T-helper 17 cell (primary cell): ENCODE measurements around the gene EIF3L. TPM values are rescaled to one million over a fixed set of nuclear protein-coding genes. Genes with fewer than 3 reads are reported as not detected.
A peak's percentile ranks its signal among the peaks of the same experiment; 100 is the strongest.

ENCODE experiments used
- ATAC-seq: fragments of 150-1000 bp; cut with Tn5 transposase; 2 replicates; pipeline ENCODE4 v1.10.0; 2021; ENCODE audit warnings: mild to moderate bottlenecking, moderate library complexity
- DNase-seq, 3 donors: peaks; one replicate each; pipeline versions ENCODE4 v3.0.0 to v3.0.0-alpha.2; 2020 to 2021
- H3K9me3 ChIP-seq: one replicate; pipeline ENCODE4 v1.7.0; 2013; ENCODE audit warnings: low read length, mild to moderate bottlenecking; ENCODE audit not compliant: control insufficient read depth, poor library complexity, severe bottlenecking
- H3K27ac Mint-ChIP-seq: one replicate; pipeline ENCODE4 v1.8.0; 2022; ENCODE audit warnings: mild to moderate bottlenecking, moderate library complexity, mixed read lengths
- H3K27me3 Mint-ChIP-seq: one replicate; pipeline ENCODE4 v1.8.0; 2022; ENCODE audit warnings: mixed read lengths
- H3K36me3 Mint-ChIP-seq: one replicate; pipeline ENCODE4 v1.8.0; 2022; ENCODE audit warnings: low read depth, mixed read lengths
- H3K4me1 Mint-ChIP-seq: one replicate; pipeline ENCODE4 v1.8.0; 2022; ENCODE audit warnings: mild to moderate bottlenecking, mixed read lengths
- H3K4me3 Mint-ChIP-seq: one replicate; pipeline ENCODE4 v1.8.0; 2022; ENCODE audit warnings: mild to moderate bottlenecking, moderate library complexity, mixed read lengths
- total RNA-seq, 4 donors: library from RNA in 2 of 4; stranded (reverse) in 2 of 4; gene quantifications; one replicate each; pipeline ENCODE4 v1.2.3 and lab custom pipeline; 2022 to 2026

Gene EIF3L
- total RNA-seq, 2 donors from 2014 or later: 517 to 546 TPM

DNA sequence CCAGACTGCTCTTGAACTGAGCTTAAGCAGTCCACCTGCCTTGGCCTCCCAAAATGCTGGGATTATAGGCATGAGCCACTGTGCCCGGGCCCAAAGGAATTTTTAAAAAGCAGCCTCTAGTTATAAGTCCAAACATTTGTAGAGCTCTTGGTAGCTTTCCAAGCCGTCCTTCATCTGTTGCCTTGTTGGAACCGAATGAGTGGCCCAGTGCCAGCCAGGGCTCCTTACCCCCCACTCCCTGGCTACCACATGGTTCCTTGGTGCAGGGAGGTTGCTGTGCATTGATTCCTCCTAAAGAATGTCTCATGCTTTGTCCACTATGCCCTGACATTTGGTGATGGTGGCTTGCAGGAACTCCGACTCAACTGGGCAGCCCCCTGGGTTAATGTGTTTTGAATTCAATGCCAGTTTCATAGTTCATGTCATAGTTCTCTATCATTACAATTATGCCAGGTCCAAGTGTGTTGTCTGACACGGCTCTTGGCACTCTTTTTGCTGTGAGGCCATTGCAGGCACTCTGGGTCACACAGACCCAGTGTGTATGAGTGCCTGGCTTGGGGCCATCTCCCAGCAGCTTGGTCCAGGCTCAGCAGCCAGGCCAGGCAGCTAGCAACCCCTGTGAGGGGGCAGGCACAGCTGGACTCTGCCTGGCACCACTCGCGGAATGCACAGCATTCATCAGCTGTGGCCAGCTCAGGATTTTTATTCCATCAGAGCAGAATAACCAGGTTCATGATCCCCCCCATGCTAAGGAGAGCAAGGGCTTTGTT lies 43.5 kb downstream of the EIF3L start:
- H3K9me3 ChIP-seq: no peaks in the 10 kb centered on the region
- no peaks in the 10 kb centered on the region for H3K27me3 Mint-ChIP-seq
- H3K27ac Mint-ChIP-seq: peak overlapping the region; percentile 83
- peaks cover 9% of the 10 kb centered on the region for H3K36me3 Mint-ChIP-seq
- ATAC-seq (no peak), DNase-seq (no peak)
- H3K4me1 Mint-ChIP-seq: peaks cover 14% of the 10 kb centered on the region
- H3K4me3 Mint-ChIP-seq: no peak overlapping the region

DNA sequence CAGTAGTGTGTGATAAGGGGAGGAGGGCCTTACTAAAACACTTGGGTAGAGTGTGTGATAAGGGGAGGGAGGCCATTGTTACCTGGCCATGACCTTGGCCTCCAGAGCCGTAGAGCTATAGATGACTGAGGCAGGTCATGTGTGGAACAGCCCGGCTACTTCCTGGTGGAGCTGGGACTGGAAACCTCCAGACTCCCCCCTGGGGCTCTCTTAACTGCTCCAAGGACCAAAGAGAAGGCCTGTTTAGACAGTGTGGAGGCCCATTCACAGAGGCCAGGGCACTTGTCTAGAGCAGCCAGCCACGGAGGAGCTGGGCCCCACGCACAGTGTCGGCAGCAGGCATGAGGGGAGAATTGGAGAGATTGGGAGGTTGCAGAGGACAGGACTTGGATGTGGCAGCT lies 44.4 kb downstream of the EIF3L start:
- no peaks in the 10 kb centered on the region for H3K9me3 ChIP-seq
- ATAC-seq (no peak), DNase-seq (no peak)
- peaks cover 14% of the 10 kb centered on the region for H3K4me1 Mint-ChIP-seq
- no peak overlapping the region for H3K27ac Mint-ChIP-seq
- H3K27me3 Mint-ChIP-seq: no peaks in the 10 kb centered on the region
- H3K36me3 Mint-ChIP-seq: peaks cover 6% of the 10 kb centered on the region
- no peak overlapping the region for H3K4me3 Mint-ChIP-seq

DNA sequence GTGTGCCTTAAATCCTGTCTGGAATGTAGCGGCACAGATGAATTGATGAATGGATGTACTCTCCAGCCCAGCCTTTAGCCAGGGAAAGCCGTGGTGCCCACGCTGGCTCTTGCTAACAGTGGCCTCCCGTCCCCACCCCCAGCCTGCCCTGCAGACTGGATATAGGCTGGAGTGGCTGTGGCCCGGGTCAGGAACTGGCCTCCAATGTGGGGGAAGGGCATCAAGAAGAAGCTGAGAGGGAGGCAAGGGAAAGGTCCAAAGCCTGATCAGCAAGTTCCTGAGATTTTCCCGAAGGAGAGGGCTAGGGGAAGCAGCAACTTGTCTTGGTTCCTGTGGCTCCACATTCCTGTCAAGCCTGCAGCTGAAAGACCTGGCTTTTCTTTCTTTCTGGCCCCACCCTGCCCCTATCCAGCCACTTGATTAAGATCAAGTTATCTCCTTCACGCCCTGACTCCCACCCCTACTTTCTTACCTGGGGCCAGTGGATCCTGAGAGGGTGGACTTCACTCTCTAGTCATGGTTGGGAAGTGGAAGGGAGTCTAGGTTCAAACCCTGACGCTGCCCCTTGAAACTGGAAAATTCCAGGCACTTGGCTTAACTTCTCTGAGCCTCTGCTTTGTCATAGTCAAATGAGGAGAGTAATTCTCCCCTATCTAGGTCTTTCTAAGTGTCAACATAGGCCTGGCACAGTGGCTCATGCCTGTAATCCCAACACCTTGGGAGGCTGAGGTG lies 45.9 kb downstream of the EIF3L start:
- Mint-ChIP-seq H3K4me1 (peaks cover 14% of the 10 kb centered on the region), H3K27ac (peak overlapping the region; percentile 90), H3K27me3 (no peaks in the 10 kb centered on the region), H3K4me3 (no peak overlapping the region), H3K36me3 (peaks cover 6% of the 10 kb centered on the region)
- no peak for ATAC-seq
- no peaks in the 10 kb centered on the region for H3K9me3 ChIP-seq
- no peak for DNase-seq

DNA sequence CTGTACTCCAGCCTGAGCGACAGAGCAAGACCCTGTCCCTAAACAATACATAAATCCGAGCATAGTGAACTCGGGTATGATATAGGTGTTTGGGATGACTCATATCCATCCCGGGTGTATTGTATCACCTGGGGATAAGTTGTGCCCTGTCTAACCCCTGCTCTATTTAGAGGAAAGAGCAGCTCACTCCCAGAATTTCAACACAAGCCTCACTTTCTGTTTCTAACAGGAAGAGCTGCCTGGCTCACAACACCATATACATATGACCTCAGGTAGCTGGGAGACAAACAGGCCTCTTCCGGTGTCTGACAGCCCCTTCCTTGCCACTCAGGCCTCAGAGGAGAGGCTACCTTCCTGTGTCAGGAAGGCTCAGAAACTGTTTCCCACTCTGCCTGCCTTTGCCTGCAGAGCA lies 47.0 kb downstream of the EIF3L start:
- H3K9me3 ChIP-seq: no peaks in the 10 kb centered on the region
- peaks cover 14% of the 10 kb centered on the region for H3K4me1 Mint-ChIP-seq
- H3K36me3 Mint-ChIP-seq: peaks cover 6% of the 10 kb centered on the region
- no peaks in the 10 kb centered on the region for H3K27me3 Mint-ChIP-seq
- DNase-seq (no peak), ATAC-seq (peak; percentile 92)
- H3K4me3 Mint-ChIP-seq: peak overlapping the region; percentile 58
- H3K27ac Mint-ChIP-seq: peak overlapping the region; percentile 90

DNA sequence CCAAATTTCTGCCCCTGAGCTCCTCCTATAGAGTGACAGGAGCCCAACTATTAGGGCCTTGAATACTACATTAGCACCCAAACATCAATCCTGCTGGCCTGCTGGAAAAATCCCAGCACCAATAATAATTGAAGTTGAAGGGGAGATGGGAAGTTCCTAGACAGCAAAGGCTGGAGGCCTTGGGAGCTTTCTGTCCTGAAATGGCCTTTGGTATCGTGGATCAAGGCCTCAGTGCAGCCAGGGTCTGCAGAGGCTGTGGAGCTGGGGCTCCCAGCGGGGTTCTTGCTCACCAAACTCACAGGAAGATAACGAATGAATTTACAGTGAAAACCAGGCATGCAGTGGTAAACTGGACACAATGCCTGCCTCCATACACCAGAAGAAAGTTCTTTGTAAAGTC lies 47.7 kb downstream of the EIF3L start:
- peaks cover 12% of the 10 kb centered on the region for H3K4me1 Mint-ChIP-seq
- DNase-seq: no peak
- no peaks in the 10 kb centered on the region for H3K27me3 Mint-ChIP-seq
- ATAC-seq: no peak
- H3K9me3 ChIP-seq: no peaks in the 10 kb centered on the region
- H3K27ac Mint-ChIP-seq: peak overlapping the region; percentile 90
- no peak overlapping the region for H3K4me3 Mint-ChIP-seq
- H3K36me3 Mint-ChIP-seq: no peaks in the 10 kb centered on the region

DNA sequence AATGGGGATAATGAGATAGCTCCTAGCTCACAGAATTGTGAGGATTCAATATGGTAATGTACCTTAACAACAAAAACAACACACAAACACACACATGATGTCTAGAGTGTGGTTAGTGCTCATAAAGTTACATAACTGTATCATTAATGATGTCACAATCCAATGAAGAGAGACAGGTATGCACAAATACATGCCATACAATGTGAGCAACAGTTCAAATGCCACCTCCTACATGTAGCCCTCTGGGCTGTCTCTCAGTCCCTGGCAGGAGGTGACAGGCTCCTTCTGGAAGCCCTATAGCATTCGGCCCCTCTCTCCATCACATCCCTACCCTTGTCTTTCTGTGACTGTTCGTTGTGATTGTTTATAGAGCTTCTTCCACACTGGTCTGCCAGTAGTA lies 48.6 kb downstream of the EIF3L start:
- Mint-ChIP-seq H3K4me3 (no peak overlapping the region), H3K27ac (peak overlapping the region; percentile 9), H3K27me3 (no peaks in the 10 kb centered on the region), H3K4me1 (peaks cover 11% of the 10 kb centered on the region), H3K36me3 (no peaks in the 10 kb centered on the region)
- no peaks in the 10 kb centered on the region for H3K9me3 ChIP-seq
- DNase-seq: no peak
- no peak for ATAC-seq

DNA sequence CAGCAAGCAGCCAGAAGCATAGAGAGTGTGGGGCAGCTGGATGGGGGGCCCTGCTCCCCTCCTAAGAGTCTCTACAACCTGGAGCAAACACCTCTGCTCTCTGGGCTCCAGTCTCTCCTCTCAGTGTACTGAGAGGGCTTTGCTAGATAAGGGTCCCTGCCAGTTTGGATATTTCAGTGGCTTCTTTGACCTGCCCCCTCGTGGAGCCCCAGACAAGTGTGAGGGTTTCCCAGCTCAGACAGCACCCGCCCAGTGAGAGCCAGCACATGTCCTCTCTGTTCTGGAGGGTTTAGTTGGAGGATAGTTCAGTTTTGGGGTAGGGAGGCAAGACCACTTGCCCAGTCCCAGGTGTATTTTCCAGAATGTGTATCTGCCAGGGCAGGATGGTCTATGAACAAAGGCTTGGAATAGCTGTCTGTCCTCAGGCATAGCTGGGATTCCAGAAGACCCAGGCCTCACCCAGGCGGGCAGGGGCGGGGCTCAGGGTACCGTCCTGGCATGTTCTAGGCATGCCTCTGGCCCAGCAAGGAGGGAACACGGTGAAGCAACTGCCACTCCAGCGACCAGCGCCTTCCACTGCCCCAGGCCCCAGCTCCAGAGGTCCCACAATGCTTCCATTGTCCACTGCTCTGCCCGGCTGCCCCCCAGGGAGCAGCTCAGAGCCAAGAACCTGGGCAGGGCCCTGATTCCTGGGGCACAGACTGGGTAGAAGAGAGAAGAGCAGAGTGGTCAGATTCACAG lies 49.4 kb downstream of the EIF3L start:
- no peak for ATAC-seq
- Mint-ChIP-seq H3K27me3 (no peaks in the 10 kb centered on the region), H3K4me3 (no peak overlapping the region)

DNA sequence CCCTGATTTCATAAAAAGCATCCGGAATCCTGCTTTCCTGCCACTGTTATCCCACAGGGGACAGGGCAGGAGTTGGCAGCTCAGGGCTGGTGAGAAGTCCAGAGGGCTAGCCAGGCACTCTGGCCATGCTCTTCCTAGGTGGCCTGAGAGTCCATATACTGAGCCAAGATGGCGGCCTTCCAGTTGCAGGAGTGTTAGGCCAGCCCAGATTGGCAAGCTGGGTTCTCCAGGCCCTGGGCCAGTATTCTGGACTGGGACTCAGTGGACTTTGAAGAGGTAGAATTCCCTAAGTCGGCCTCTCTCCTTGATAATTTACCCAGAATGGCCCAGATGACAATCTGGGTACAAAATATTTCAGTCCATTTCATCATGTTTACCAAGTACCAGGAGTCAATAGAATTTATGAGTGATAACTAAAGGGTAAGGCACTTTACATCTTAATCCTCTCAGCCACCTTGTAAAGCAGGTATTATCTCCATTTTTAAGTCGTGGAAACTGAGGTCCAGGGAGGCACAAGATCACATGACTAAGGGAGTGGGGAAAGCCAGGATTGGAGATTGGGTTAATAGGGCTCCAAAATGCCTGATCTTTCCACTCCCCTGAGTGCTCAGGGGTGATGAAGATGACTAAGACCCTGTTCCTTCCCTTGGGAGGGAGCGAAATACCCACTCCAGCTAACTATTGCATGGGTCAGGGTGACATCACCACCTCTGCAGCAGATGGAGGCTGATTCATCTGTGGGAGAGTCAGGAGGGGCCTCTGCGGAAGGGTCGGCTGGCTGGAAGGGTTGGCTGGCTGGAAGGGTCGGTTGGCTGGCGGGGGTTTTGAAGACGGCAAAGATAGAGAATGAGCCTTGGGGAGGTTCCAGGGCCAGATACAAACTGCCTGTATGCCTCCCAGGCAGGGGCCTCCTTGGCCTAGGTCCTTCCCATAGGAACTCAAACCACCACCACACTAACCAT lies 55.6 kb downstream of the EIF3L start:
- peaks cover 20% of the 10 kb centered on the region for H3K4me1 Mint-ChIP-seq
- no peaks in the 10 kb centered on the region for H3K36me3 Mint-ChIP-seq
- peak overlapping the region; percentile 89 for H3K4me3 Mint-ChIP-seq
- DNase-seq (no peak), ATAC-seq (no peak)
- H3K9me3 ChIP-seq: no peaks in the 10 kb centered on the region
- H3K27ac Mint-ChIP-seq: peak overlapping the region; percentile 78
- H3K27me3 Mint-ChIP-seq: no peaks in the 10 kb centered on the region

More for the DNA sequence above, 49.4 kb downstream of the EIF3L start:
- Mint-ChIP-seq H3K27ac (no peak overlapping the region), H3K36me3 (no peaks in the 10 kb centered on the region), H3K4me1 (peaks cover 10% of the 10 kb centered on the region)
- DNase-seq: no peak
- no peaks in the 10 kb centered on the region for H3K9me3 ChIP-seq

DNA sequence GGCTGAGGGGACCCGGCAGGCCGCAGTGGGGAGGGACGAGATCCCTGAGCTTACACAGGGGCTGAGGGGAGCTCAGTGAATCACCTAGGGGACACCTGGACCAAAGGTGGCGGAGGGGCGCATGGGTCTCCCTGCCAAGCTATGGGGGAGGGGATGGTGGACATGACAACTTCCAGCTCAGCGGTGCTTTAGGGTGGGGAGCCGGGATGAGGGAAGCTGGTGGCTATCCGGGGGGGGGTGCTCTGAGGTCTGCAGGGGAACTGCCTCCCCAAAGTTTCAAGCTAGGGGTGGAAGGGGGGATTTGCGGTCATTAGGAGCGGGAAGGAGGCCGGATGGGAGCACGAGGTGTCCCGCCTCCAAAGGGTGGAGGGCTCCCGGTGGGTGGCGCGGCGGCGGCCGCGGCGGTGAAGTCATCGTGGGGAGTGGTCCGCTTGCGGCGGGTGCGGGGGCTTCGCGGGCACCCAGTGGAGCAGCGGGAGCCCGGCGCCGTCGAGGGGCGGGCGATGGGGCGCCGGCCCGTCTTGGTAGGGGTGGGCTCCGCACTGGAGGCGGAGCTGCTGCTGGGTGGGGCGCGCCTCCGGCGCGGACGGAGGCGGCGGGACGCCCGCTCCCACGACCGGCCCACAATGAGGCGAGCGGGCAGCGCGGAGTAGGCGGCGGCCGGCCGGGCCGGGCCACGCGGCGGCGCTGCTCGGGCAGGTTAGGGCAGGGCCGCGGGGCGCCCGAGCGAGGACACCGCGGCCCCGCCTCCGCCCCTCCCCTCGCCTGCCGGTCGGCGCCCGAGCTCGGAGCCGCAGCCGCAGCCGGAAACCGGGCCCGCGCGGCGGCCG lies 56.5 kb downstream of the EIF3L start, which contains the start of gene MICALL1:
Gene MICALL1, plus strand, starts transcription at position 764 of the 830 bp plus-strand sequence. CDS start 126 bp downstream, outside the sequence.
- peak within 1 kb of the TSS; percentile 89 for H3K4me3 Mint-ChIP-seq

DNA sequence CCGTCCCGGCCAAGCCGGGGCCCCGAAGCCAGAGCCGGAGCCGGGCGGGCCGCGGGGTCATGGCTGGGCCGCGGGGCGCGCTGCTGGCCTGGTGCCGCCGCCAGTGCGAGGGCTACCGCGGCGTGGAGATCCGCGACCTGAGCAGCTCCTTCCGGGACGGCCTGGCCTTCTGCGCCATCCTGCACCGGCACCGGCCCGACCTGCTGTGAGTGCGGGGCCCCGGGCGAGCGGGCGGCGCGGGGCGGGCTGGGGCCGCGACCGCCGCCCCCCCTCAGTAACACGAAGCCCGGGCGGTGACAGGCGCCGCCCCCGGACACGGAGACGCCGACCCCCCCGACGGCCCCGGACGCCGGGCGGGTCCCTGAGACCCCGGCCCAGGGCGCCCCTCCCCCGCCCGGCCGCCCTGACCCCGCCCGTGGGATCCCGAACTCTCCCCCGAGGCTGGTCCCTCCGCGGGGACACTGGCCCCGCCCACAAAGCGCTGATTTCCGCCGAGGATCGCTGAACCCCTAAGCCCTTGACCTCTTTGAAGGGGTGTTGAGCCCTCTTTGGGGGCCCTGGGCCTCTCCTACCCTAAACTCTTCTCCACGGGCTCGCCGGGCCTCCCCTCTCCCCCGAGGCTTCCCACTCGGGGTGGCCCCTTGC lies 57.3 kb downstream of the EIF3L start:
- ATAC-seq (peak; percentile 29), DNase-seq (peak in 1 of 3 donors; percentile 33)
- peak overlapping the region; percentile 80 for H3K27ac Mint-ChIP-seq
- H3K36me3 Mint-ChIP-seq: no peaks in the 10 kb centered on the region
- H3K27me3 Mint-ChIP-seq: no peaks in the 10 kb centered on the region
- H3K4me3 Mint-ChIP-seq: peak overlapping the region; percentile 86
- peaks cover 25% of the 10 kb centered on the region for H3K4me1 Mint-ChIP-seq
- no peaks in the 10 kb centered on the region for H3K9me3 ChIP-seq

More for the DNA sequence above, 56.5 kb downstream of the EIF3L start, which contains the start of gene MICALL1:
- Mint-ChIP-seq H3K27me3 (no peaks in the 10 kb centered on the region), H3K36me3 (no peaks in the 10 kb centered on the region), H3K27ac (peak within 1 kb of the TSS; percentile 80), H3K4me1 (peaks cover 22% of the 10 kb centered on the region)
- peak; percentile 90 for ATAC-seq
- DNase-seq: peak; percentile 56 to 69 (median 60)
- no peaks in the 10 kb centered on the region for H3K9me3 ChIP-seq
